Right lobe of liver (tissue), 6 donors: ENCODE measurements around the gene RPUSD2. TPM values are rescaled to one million over a fixed set of nuclear protein-coding genes. Genes with fewer than 3 reads are reported as not detected.

ENCODE experiments used
- ATAC-seq, 4 donors: fragments of 200-7000 bp; cut with Tn5 transposase; one replicate each; pipeline ENCODE4 v1.9.1; 2020; ENCODE audit warnings: mild to moderate bottlenecking in 4 of 4, moderate library complexity in 4 of 4
- DNase-seq, 3 donors: peaks; one replicate each; pipeline ENCODE4 v3.0.0-alpha.2; 2020
- H3K27ac ChIP-seq, 3 donors: fragments of 200-600 bp; one replicate each; pipeline ENCODE4 v1.8.0; 2022
- H3K27me3 ChIP-seq, 2 donors: fragments of 200-600 bp; one replicate each; pipeline ENCODE4 v1.8.0; 2022
- H3K36me3 ChIP-seq, 4 donors: fragments of 200-600 bp; sonication (generic) in 1 of 4; one replicate each; pipeline versions ENCODE4 v1.5.1 to v1.8.0; 2017 to 2022; ENCODE audit warnings: control low read depth in 1 of 4
- H3K4me1 ChIP-seq, 4 donors: fragments of 200-600 bp; sonication (generic) in 1 of 4; one replicate each; pipeline versions ENCODE4 v1.5.1 to v1.8.0; 2017 to 2022; ENCODE audit warnings: control low read depth in 1 of 4
- H3K4me3 ChIP-seq, 3 donors: fragments of 200-600 bp; one replicate each; pipeline ENCODE4 v1.8.0; 2022
- H3K9me3 ChIP-seq, 4 donors: fragments of 200-600 bp; sonication (generic) in 1 of 4; one replicate each; pipeline versions ENCODE4 v1.5.1 to v1.8.0; 2017 to 2022; ENCODE audit warnings: control low read depth in 1 of 4
- CTCF ChIP-seq, 4 donors: fragments of 200-600 bp in 3 of 4; fragments of 450-650 bp in 1 of 4; IDR thresholded peaks; one replicate each; pipeline versions ENCODE4 v1.5.1 to v1.8.0; 2016 to 2022; ENCODE audit warnings: antibody characterized with exemption in 4 of 4, mild to moderate bottlenecking in 2 of 4
- POLR2A ChIP-seq: fragments of 450-650 bp; IDR thresholded peaks from one replicate; pipeline ENCODE4 v1.6.1; 2017; ENCODE audit warnings: antibody characterized with exemption, mild to moderate bottlenecking
- WGBS: methylation state at CpG from one replicate; pipeline ENCODE4 v1.1.6; 2018; ENCODE audit warnings: low coverage, low lambda C conversion rate; ENCODE audit not compliant: insufficient coverage; ENCODE audit errors: missing lambda C conversion rate; 5-methylcytosine and 5-hydroxymethylcytosine counted together
- intact Hi-C, 2 donors: fragments of 100-400 bp; cut with DNase I; formaldehyde crosslinking; loops; one replicate each; pipeline versions ENCODE4 v1.11.2 to v1.14.1; 2022
- total RNA-seq, 6 experiments: library from RNA; depleted of rRNA in 2 of 6; stranded (reverse); fragments of >200 nt in 2 of 6; fragmentation: NEBNext Ultra II Directional in 3 of 6; extraction: Animal tissue kit (Norgen Biotek cat#: 25700) in 3 of 6; gene quantifications; one replicate each; pipeline versions ENCODE4 v1.1.0 to v1.2.4, GENCODE V29; 2016 to 2023
- donor health status: DM: no; HTN: yes; CAD: no.
- donor health status: DM: no; HTN: no; CAD: no.
- donor health status: DM: no; HTN: no; CAD: no.
- donor health status: DM: no; HTN: yes; CAD: no.
- donor health status: DM: no; HTN: yes; CAD: no.

RPUSD2 gene
- total RNA-seq, 6 experiments from 2014 or later = 4.7 to 7.4 (median 6.1) TPM

GRCh38 chr15:40543082-40543481 lies 26.0 kb upstream of the RPUSD2 start:
- Histone ChIP-seq H3K9me3 (no peaks in the 10 kb centered on the region), H3K4me1 (no peaks in the 10 kb centered on the region), H3K36me3 (no peaks in the 10 kb centered on the region), H3K4me3 (no peak overlapping the region), H3K27ac (no peak overlapping the region), H3K27me3 (no peaks in the 10 kb centered on the region)
- no peak for TF ChIP-seq POLR2A
- no peak for TF ChIP-seq CTCF (IDR thresholded peaks at IDR 0.05)
- DNase-seq (no peak), ATAC-seq (no peak)
- WGBS = 89% methylated on average over 3 of the region's 3 CpGs
- intact Hi-C loops = no loop called here

GRCh38 chr15:40543631-40544294 lies 25.3 kb upstream of the RPUSD2 start:
- no peak for DNase-seq
- Histone ChIP-seq H3K27me3 (no peaks in the 10 kb centered on the region), H3K27ac (no peak overlapping the region), H3K4me1 (no peaks in the 10 kb centered on the region), H3K9me3 (no peaks in the 10 kb centered on the region), H3K4me3 (no peak overlapping the region), H3K36me3 (no peaks in the 10 kb centered on the region)
- ATAC-seq = no peak
- TF ChIP-seq POLR2A (no peak), CTCF (IDR thresholded peaks at IDR 0.05) (no peak)
- intact Hi-C loops = no loop called here
- 82% methylated on average over 5 of the region's 5 CpGs for WGBS

GRCh38 chr15:40545457-40545856 lies 23.6 kb upstream of the RPUSD2 start:
- H3K4me3 ChIP-seq = no peak overlapping the region
- no peaks in the 10 kb centered on the region for H3K9me3 ChIP-seq
- H3K27ac ChIP-seq = no peak overlapping the region
- ATAC-seq = no peak
- H3K4me1 ChIP-seq = peaks cover 0 to 10% (median 2%) of the 10 kb centered on the region in 4 donors
- DNase-seq = no peak
- H3K27me3 ChIP-seq = no peaks in the 10 kb centered on the region
- WGBS = no CpG with 5 or more reads among the region's 1 CpG
- no peaks in the 10 kb centered on the region for H3K36me3 ChIP-seq
- intact Hi-C loops = no loop called here
- no peak for TF ChIP-seq CTCF (IDR thresholded peaks at IDR 0.05)
- no peak for TF ChIP-seq POLR2A

GRCh38 chr15:40548610-40549009 lies 20.5 kb upstream of the RPUSD2 start:
- H3K36me3 ChIP-seq = peaks cover 0 to 10% (median 0%) of the 10 kb centered on the region in 4 donors
- intact Hi-C loops = no loop called here
- 90% methylated on average over 2 of the region's 2 CpGs for WGBS
- no peak for DNase-seq
- H3K4me3 ChIP-seq = no peak overlapping the region
- H3K27me3 ChIP-seq = no peaks in the 10 kb centered on the region
- H3K27ac ChIP-seq = no peak overlapping the region
- peaks cover 0 to 12% (median 2%) of the 10 kb centered on the region in 4 donors for H3K4me1 ChIP-seq
- no peaks in the 10 kb centered on the region for H3K9me3 ChIP-seq
- TF ChIP-seq POLR2A (no peak), CTCF (IDR thresholded peaks at IDR 0.05) (no peak)
- ATAC-seq = no peak
